Prostate gland (tissue), 2 donors: Measurements from ENCODE around the gene CEBPE. TPM values are rescaled to one million over a fixed set of nuclear protein-coding genes. Genes with fewer than 3 reads are reported as not detected.
A peak's percentile ranks its signal among the peaks of the same experiment; 100 is the strongest.

Experiments
- DNase-seq: peaks from one replicate; pipeline ENCODE4 v3.0.0-alpha.2; 2019; ENCODE audit warnings: low spot score
- H3K27ac ChIP-seq, 2 donors: fragments of 200-600 bp; sonication (generic); 2 replicates each; pipeline ENCODE4 v1.5.1; 2017 to 2019
- H3K27me3 ChIP-seq: fragments of 200-600 bp; sonication (generic); replicated peaks from 2 replicates; pipeline ENCODE4 v1.5.1; 2019; ENCODE audit not compliant: insufficient read depth
- H3K36me3 ChIP-seq, 2 donors: fragments of 200-600 bp; sonication (generic); 1 replicate in 1 of 2; 2 replicates in 1 of 2; pipeline versions ENCODE4 v1.5.1 to v1.8.1; 2017 to 2019
- H3K4me1 ChIP-seq: fragments of 200-600 bp; sonication (generic); replicated peaks from 2 replicates; pipeline ENCODE4 v1.5.1; 2019
- H3K4me3 ChIP-seq, 2 donors: fragments of 200-600 bp; sonication (generic); 2 replicates each; pipeline ENCODE4 v1.5.1; 2017 to 2019
- H3K9me3 ChIP-seq: fragments of 200-600 bp; sonication (generic); 2 replicates; pipeline ENCODE4 v1.5.1; 2017
- POLR2A ChIP-seq: fragments of 450-650 bp; IDR thresholded peaks from one replicate; pipeline ENCODE4 v1.6.1; 2016; ENCODE audit warnings: antibody characterized with exemption, mild to moderate bottlenecking
- POLR2AphosphoS5 ChIP-seq: sonication (generic); formaldehyde crosslinking; IDR thresholded peaks from one replicate; pipeline ENCODE4 v1.6.1; 2017; ENCODE audit warnings: antibody characterized with exemption
- WGBS: methylation state at CpG from one replicate; pipeline ENCODE4 v1.1.5; 2018; 5-methylcytosine and 5-hydroxymethylcytosine counted together
- intact Hi-C: fragments of 100-400 bp; cut with DNase I; formaldehyde crosslinking; loops from one replicate; pipeline ENCODE4 v1.14.2; 2022
- total RNA-seq, 2 donors: library from RNA; depleted of rRNA; stranded (reverse); fragments of >200 nt; gene quantifications; one replicate each; pipeline ENCODE4 v1.1.0, GENCODE V29; 2016
- TF ChIP-seq, protein P1 (sequence below), 4 experiments: fragments of 200-600 bp in 2 of 4; fragments of 450-650 bp in 2 of 4; sonication (generic) in 2 of 4; IDR thresholded peaks; 1 replicate in 3 of 4; 2 replicates in 1 of 4; pipeline ENCODE4 v1.5.1; 2016 to 2019; ENCODE audit warnings: antibody characterized with exemption in 4 of 4, mild to moderate bottlenecking in 2 of 4, moderate library complexity in 2 of 4

CEBPE gene
- total RNA-seq, 2 donors from 2014 or later = not detected

DNA sequence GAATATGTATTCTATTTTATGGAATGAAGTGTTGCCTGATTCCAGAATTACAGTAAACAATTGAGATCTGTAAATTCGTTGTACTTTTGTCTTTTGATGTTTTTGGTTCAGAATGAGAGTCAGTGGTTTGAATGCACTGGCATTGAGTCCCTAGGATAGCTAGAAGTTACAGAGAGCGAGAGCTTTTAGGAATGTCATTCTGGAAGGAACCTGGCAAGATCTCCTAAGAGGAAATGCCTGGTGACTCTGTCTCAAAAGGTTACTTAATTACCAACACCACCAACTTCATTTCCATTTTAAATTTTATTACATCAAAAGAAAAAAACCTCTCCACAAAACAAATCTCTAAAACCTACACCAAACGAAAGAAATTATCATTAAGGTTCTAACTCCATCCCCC lies 6.0 kb upstream of the CEBPE start:
- Histone ChIP-seq H3K9me3 (no peaks in the 10 kb centered on the region), H3K4me3 (no peak overlapping the region), H3K27ac (peak overlapping the region in 1 of 2 donors; percentile 26), H3K4me1 (peaks cover 3% of the 10 kb centered on the region), H3K36me3 (peaks cover 0 to 4% of the 10 kb centered on the region in 2 donors), H3K27me3 (no peaks in the 10 kb centered on the region)
- TF ChIP-seq POLR2A (no peak), POLR2AphosphoS5 (no peak)
- TF ChIP-seq, protein P1, sequence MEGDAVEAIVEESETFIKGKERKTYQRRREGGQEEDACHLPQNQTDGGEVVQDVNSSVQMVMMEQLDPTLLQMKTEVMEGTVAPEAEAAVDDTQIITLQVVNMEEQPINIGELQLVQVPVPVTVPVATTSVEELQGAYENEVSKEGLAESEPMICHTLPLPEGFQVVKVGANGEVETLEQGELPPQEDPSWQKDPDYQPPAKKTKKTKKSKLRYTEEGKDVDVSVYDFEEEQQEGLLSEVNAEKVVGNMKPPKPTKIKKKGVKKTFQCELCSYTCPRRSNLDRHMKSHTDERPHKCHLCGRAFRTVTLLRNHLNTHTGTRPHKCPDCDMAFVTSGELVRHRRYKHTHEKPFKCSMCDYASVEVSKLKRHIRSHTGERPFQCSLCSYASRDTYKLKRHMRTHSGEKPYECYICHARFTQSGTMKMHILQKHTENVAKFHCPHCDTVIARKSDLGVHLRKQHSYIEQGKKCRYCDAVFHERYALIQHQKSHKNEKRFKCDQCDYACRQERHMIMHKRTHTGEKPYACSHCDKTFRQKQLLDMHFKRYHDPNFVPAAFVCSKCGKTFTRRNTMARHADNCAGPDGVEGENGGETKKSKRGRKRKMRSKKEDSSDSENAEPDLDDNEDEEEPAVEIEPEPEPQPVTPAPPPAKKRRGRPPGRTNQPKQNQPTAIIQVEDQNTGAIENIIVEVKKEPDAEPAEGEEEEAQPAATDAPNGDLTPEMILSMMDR (IDR thresholded peaks at IDR 0.05) = no peak
- 59% methylated on average over 3 of the region's 3 CpGs for WGBS
- intact Hi-C loops = loop anchor here (10.0 kb wide), 1 partner anchor 180 kb away; the partner anchor contains the start of genes BCL2L2 and PPP1R3E
- no peak for DNase-seq

DNA sequence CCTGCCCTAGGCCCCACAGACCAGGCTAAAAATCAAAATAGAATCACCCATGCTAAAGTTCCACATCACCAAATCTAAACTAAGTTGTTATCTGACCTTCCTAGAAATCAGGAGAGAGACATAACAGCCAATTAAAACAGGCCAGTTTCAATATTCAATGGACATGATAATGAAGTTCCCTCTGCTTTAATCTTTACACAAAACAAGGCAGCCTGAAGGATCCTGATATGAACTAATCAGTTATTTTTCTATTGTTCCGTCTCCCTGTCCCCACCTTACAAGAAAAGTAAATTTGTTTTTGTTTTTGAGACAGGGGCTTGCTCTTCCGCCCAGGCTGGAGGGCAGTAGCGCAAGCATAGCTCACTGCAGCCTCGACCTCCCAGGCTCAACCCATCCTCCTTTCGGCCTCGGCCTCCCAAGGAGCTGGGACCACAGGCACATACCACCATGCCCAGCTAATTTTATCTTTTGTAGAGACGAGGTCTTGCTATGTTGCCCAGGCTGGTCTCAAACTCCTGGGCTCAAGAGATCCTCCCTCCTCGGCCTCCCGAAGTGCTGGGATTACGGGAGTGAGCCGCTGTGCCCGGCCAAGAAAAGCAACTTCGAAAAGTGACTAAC lies 5.4 kb upstream of the CEBPE start:
- Histone ChIP-seq H3K4me1 (no peaks in the 10 kb centered on the region), H3K9me3 (no peaks in the 10 kb centered on the region), H3K27me3 (no peaks in the 10 kb centered on the region), H3K27ac (peak overlapping the region; percentile 26 to 59), H3K36me3 (peaks cover 0 to 4% of the 10 kb centered on the region in 2 donors), H3K4me3 (no peak overlapping the region)
- no peak for DNase-seq
- TF ChIP-seq POLR2A (no peak), POLR2AphosphoS5 (no peak)
- TF ChIP-seq, protein P1 (IDR thresholded peaks at IDR 0.05) = no peak
- WGBS = 90% methylated on average over 13 of the region's 13 CpGs
- intact Hi-C loops = loop anchor here (10.0 kb wide), 1 partner anchor 180 kb away; the partner anchor contains the start of genes BCL2L2 and PPP1R3E

DNA sequence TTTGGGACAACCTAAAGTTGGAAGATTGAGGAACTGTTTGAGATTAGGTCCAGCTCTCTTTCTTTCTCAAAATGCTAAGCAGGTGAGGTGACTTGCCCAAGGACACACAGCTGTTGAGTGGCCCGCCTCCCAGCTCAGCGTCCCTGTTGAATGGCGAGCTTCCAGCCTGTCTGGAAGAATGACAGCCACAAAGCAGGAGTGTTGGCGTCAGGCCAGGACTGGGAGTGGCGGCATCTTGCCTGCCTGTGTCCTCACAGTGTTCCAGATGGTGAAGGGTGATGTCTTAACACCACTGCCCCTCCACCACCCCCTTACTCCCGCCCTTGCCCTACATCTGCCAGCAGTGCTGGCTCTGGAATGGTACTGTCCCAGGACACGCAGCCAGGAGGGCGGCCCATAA lies 4.4 kb upstream of the CEBPE start:
- TF ChIP-seq, protein P1 (IDR thresholded peaks at IDR 0.05) = no peak
- no peak for TF ChIP-seq POLR2AphosphoS5
- no peak for TF ChIP-seq POLR2A
- Histone ChIP-seq H3K4me1 (no peaks in the 10 kb centered on the region), H3K27me3 (peaks cover 2% of the 10 kb centered on the region), H3K36me3 (peaks cover 0 to 4% of the 10 kb centered on the region in 2 donors), H3K9me3 (no peaks in the 10 kb centered on the region), H3K4me3 (no peak overlapping the region), H3K27ac (peak overlapping the region; percentile 26 to 59)
- peak; percentile 75 for DNase-seq
- WGBS = 25% methylated on average over 8 of the region's 8 CpGs
- intact Hi-C loops = loop anchor here (2.0 to 10.0 kb wide), 2 partner anchors 31 to 181 kb away; partner anchors contain the start of genes BCL2L2 and PPP1R3E

DNA sequence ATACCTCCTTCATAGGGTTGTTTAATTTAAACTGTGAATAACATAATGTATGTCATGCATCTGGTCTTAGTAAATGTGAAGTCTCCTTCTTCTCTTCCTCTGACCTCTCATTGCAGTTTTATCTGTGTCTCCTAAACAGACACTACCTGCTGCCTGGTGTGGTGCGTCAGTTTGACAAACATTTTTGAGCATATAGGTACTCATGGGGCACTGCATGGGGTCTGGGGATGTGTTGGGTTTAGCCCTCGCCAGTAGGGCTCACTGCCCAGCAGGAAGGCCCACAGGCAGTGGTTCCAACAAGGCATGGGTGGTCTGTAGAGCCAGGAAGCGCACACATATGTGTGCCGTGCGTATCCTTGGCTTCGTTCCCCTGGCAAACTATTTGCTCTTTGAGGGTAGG lies 3.0 kb upstream of the CEBPE start:
- no peak for DNase-seq
- Histone ChIP-seq H3K4me1 (no peaks in the 10 kb centered on the region), H3K9me3 (no peaks in the 10 kb centered on the region), H3K27me3 (peaks cover 3% of the 10 kb centered on the region), H3K27ac (no peak overlapping the region), H3K36me3 (no peaks in the 10 kb centered on the region), H3K4me3 (no peak overlapping the region)
- TF ChIP-seq POLR2A (no peak), POLR2AphosphoS5 (no peak)
- TF ChIP-seq, protein P1 (IDR thresholded peaks at IDR 0.05) = no peak
- WGBS = 86% methylated on average over 6 of the region's 6 CpGs
- intact Hi-C loops = loop anchor here (2.0 to 10.0 kb wide), 2 partner anchors 33 to 183 kb away; partner anchors contain the start of genes BCL2L2 and PPP1R3E

DNA sequence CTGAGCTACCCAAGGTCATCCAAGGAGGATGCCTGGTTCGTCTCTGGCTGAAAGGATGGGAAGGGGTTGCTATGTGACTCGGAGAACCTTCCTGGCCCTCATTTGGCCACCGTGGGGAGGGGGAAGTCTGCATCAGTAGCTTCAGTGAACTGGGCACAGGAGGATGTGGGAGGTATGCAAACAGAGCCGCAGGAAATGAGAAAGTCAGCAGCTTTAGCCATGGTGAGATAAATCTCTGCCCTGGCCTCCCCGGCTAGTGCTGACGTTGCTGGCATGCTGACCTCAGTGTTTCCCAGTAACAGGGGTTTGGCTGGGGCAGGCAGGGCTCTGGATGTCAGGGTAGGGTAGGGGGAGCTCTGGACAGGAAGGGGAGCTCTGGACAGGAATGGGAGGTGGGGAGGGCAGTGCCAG lies 2.3 kb upstream of the CEBPE start:
- Histone ChIP-seq H3K27ac (peak overlapping the region in 1 of 2 donors; percentile 0), H3K9me3 (no peaks in the 10 kb centered on the region), H3K4me1 (no peaks in the 10 kb centered on the region), H3K27me3 (peaks cover 3% of the 10 kb centered on the region), H3K4me3 (no peak overlapping the region), H3K36me3 (no peaks in the 10 kb centered on the region)
- WGBS = 38% methylated on average over 6 of the region's 6 CpGs
- TF ChIP-seq POLR2A (no peak), POLR2AphosphoS5 (no peak)
- TF ChIP-seq, protein P1 (IDR thresholded peaks at IDR 0.05) = no peak
- no peak for DNase-seq
- intact Hi-C loops = loop anchor here (1.0 to 10.0 kb wide), 2 partner anchors 66 to 183 kb away; partner anchors contain the start of genes BCL2L2 and PPP1R3E
